Adipocyte (in vitro differentiated cells): ENCODE measurements around the gene KRTAP10-1.
"Not testable (repeated sequence)": the region's sequence is repeated elsewhere in the genome, so short reads cannot be mapped to it uniquely, and the experiment has no call there.

Source experiments
- DNase-seq: peaks from one replicate; pipeline ENCODE4 v3.0.0-alpha.2; 2015; ENCODE audit warnings: low read depth
- H3K27me3 ChIP-seq: replicated peaks from 2 replicates; pipeline ENCODE4 v1.7.0; 2013; ENCODE audit warnings: mild to moderate bottlenecking, low read length, moderate library complexity; ENCODE audit not compliant: control insufficient read depth, insufficient read depth
- H3K36me3 ChIP-seq: 2 replicates; pipeline ENCODE4 v1.7.0; 2013; ENCODE audit warnings: low read length, mild to moderate bottlenecking, moderate library complexity; ENCODE audit not compliant: control insufficient read depth, insufficient read depth, severe bottlenecking
- H3K4me1 ChIP-seq: 2 replicates; pipeline ENCODE4 v1.7.0; 2013; ENCODE audit warnings: mild to moderate bottlenecking, low read length, moderate library complexity; ENCODE audit not compliant: control insufficient read depth, insufficient read depth
- H3K4me3 ChIP-seq: 2 replicates; pipeline ENCODE4 v1.7.0; 2013; ENCODE audit warnings: mild to moderate bottlenecking, low read length, moderate library complexity
- H3K9ac ChIP-seq: 2 replicates; pipeline ENCODE4 v1.7.0; 2013; ENCODE audit warnings: mild to moderate bottlenecking, low read length, moderate library complexity
- H3K9me3 ChIP-seq: 2 replicates; pipeline ENCODE4 v1.7.0; 2013; ENCODE audit warnings: mild to moderate bottlenecking, low read length, moderate library complexity; ENCODE audit not compliant: control insufficient read depth

The KRTAP10-1 gene, protein sequence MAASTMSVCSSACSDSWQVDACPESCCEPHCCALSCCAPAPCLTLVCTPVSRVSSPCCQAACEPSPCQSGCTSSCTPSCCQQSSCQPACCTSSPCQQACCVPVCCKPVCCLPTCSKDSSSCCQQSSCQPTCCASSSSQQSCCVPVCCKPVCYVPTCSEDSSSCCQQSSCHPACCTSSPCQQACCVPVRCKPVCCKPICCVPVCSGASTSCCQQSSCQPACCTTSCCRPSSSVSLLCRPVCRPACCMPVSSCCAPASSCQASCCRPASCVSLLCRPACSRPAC

DNA sequence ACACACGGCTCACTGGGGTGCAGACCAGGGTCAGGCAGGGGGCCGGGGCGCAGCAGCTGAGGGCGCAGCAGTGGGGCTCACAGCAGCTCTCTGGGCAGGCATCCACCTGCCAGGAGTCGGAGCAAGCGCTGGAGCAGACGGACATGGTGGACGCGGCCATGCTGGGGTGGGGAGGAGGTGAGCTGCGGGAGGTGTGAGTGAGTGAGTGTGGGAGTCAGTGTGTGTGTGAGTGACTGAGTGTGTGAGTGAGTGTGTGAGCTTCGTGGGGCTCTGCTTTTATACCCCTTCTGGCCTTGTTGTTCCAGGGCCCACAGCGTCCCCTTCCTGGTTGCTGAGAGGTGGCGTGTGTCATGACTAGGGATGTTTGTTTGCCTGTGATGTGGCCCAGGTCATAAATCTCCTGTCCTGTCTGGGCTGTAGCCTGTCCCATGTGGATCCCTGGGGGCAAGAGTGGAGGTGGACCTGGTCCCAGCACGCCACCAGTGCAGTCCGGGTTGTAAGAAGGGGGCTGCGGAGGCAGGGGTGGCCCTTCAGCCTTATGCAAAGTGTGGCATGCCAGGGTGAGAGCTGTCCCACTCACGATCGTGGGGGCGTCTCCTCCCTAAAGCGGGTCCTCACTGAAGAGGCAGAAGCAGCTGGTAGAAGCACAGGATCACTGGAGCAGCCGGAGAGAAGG, at the start of gene KRTAP10-1:
Gene KRTAP10-1, minus strand, starts transcription at position 205 of the 676 bp plus-strand sequence. Its CDS starts 45 bp downstream, at position 160.
- no peaks in the 10 kb centered on the region for H3K36me3 ChIP-seq
- no peak within 1 kb of the TSS for H3K4me3 ChIP-seq
- no peak for DNase-seq
- no peak within 1 kb of the TSS for H3K9ac ChIP-seq
- peaks cover 20% of the 10 kb centered on the region for H3K9me3 ChIP-seq
- H3K4me1 ChIP-seq: no peaks in the 10 kb centered on the region
- peaks cover 3% of the 10 kb centered on the region for H3K27me3 ChIP-seq

DNA sequence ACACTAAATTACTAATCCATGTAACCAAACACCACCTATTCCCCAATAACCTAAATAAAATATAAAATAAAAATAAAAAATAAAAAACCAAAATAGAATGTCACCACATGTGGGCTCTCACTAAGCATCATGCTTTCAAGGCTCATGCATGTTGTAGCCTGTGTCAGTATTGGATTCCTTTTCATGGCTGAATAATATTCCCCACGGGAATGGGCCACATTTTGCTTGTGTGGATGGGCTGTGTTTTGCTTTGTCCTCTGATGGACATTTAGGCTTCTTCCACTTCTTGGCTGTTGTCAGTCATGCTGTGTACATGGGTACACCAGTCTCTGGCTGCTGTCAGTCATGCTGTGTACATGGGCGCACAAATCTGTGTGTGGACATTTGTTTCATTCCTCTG, 49.1 kb upstream of the KRTAP10-1 start:
- no peak for DNase-seq
- Histone ChIP-seq H3K4me3 (no peak overlapping the region), H3K9me3 (peaks cover 8% of the 10 kb centered on the region), H3K9ac (no peak overlapping the region), H3K4me1 (peaks cover 4% of the 10 kb centered on the region), H3K36me3 (no peaks in the 10 kb centered on the region), H3K27me3 (peaks cover 18% of the 10 kb centered on the region)

DNA sequence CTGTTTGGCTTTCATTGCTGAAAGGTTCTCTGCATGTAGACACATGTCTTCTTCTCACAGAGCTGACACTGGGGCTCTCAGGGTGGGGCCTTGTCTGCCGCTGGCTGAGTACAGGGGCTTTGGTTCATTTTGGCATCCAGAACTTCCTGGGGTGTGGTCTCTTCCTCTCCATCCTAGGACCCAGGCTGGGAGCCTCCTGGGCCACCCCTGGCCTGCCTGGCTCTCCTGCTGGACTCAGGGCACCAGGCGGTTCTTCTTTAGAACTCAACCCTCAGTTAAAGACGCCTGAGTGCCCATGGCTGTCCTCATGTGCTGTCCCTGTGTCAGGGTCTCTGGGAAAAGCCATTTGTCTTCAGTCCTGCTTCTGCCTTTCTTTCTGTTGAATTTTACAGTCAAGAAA, 45.9 kb upstream of the KRTAP10-1 start:
- Histone ChIP-seq H3K36me3 (no peaks in the 10 kb centered on the region), H3K27me3 (no peaks in the 10 kb centered on the region)
- no peak for DNase-seq

DNA sequence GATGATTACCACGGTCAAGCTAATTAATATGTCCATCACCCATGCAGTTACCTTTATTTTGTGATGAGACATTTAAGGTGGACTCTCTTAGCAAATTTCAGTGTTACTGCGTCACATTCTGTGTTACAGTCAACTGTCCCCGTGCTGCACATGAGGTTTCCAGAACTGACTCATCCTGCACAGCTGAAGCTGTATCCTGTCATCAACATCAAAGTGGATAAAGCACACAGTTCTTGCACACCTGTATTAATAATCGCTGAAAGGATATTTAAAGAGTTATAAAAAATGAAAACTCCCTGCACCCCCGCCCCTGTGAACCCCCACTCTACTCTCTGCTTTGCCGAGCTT, 43.8 kb upstream of the KRTAP10-1 start:
- H3K4me3 ChIP-seq: no peak overlapping the region

More for the DNA sequence above, 45.9 kb upstream of the KRTAP10-1 start:
- Histone ChIP-seq H3K9me3 (peaks cover 22% of the 10 kb centered on the region), H3K9ac (no peak overlapping the region), H3K4me3 (no peak overlapping the region), H3K4me1 (no peaks in the 10 kb centered on the region)

DNA sequence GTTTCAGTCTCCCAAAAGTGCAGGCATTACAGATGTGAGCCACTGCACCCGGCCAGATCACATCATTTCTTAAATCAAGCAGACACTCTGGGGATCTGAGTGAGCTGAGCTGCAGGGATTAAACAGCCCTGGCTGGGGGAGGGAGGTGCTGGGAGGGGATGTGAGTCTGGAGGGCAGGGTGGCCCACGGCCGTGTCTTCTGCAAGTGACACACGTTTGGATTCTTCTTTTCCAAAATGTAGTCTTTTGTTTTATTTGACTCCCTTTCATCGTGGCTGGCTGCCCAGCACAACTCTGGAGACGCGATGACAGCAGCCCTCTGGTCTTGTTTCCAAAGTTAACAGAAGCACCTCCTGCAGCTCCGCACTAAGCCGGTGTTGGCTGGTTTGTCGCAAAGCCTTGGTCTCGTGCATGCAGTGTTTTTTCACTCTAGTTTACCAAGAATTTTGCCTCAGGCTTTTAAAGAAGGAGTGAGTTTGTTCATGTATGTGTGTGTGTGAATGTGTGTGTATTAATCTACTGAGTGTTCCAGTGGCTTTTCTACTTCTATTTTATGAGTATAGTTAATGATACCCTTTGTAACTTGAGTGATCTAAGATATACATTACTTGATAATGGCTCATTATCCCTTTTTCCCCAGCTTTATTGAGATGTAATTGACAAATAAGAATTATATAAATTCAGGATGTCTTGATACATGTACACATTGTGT, 43.2 kb upstream of the KRTAP10-1 start:
- no peaks in the 10 kb centered on the region for H3K27me3 ChIP-seq
- no peak for DNase-seq
- H3K4me3 ChIP-seq: no peak overlapping the region
- peaks cover 25% of the 10 kb centered on the region for H3K9me3 ChIP-seq
- no peaks in the 10 kb centered on the region for H3K4me1 ChIP-seq
- no peak overlapping the region for H3K9ac ChIP-seq
- no peaks in the 10 kb centered on the region for H3K36me3 ChIP-seq

More for the DNA sequence above, 43.8 kb upstream of the KRTAP10-1 start:
- H3K27me3 ChIP-seq: no peaks in the 10 kb centered on the region
- H3K4me1 ChIP-seq: no peaks in the 10 kb centered on the region
- no peak overlapping the region for H3K9ac ChIP-seq
- H3K36me3 ChIP-seq: no peaks in the 10 kb centered on the region
- peaks cover 25% of the 10 kb centered on the region for H3K9me3 ChIP-seq
- no peak for DNase-seq

DNA sequence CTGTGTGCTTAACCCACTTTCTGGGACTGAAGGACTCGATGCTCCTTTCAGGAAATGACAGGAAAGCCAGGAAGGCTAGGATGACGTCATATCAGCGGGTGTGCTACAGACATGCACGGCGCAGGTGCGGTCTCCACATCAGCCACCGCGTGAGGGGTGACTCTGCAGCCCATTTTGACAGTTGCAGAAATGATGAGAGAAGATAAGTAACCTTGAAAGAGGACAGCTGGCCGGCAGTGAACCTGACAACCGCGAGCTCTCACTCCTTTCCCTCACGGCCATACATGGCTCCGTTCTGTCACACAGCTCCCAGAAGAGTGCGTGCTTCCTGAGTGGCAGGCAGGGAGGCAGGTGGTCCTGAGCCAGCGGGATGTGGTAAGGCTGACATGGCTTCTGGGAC, 42.1 kb upstream of the KRTAP10-1 start:
- Histone ChIP-seq H3K9ac (no peak overlapping the region), H3K9me3 (peaks cover 30% of the 10 kb centered on the region), H3K4me1 (no peaks in the 10 kb centered on the region), H3K36me3 (no peaks in the 10 kb centered on the region), H3K4me3 (no peak overlapping the region), H3K27me3 (no peaks in the 10 kb centered on the region)
- DNase-seq: no peak

DNA sequence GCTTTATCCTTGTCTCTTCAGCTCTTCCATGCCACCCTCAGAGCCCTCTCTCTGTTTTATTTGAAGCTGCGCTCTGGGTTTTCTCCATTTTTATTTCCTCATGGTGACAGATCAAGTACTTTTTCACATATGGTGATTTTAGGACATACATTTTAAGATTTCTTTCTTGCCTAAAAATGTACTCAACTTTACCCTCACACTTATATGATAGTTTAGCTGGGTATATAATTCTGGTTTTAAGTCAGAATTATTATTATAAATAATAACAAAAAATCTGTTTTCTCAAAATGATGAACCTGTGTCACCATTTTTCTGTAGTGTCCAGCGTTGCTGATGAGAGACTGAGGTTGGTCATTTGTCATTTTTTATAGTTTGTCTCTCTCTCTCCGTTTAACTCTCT, 41.2 kb upstream of the KRTAP10-1 start:
- H3K4me3 ChIP-seq: no peak overlapping the region
- peaks cover 38% of the 10 kb centered on the region for H3K9me3 ChIP-seq
- no peak overlapping the region for H3K9ac ChIP-seq
- H3K27me3 ChIP-seq: no peaks in the 10 kb centered on the region
- no peak for DNase-seq
- no peaks in the 10 kb centered on the region for H3K36me3 ChIP-seq
- no peaks in the 10 kb centered on the region for H3K4me1 ChIP-seq

DNA sequence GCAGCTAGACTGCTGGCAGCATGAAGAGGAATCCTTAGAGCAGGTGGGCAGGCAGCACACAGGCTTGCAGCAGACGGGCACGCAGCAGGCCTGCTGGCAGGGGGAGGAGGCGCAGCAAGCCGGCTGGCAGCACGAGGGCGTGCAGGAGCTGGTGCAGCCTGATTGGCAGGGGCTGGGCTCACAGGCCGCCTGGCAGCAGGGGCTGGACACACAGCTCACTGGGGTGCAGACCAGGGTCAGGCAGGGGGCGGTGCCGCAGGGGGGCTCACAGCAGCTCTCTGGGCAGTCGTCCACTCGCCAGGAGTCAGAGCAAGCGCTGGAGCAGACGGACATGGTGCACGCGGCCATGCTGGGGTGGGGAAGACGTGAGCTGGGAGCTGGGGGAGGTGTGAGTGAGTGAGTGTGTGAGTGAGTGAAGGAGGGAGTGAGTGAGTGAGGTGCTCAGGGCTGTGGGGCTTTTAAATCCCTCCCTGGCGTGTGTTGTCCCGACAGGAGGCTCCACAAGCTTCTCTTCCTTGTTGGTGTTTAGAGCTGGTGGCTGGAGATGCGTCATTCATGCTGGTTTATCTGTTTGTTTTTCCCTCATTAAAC, 40.3 kb upstream of the KRTAP10-1 start, which contains the start of gene KRTAP10-5:
Gene KRTAP10-5, minus strand, starts transcription at position 374 of the 591 bp plus-strand sequence. Its CDS starts 26 bp downstream, at position 348.
- H3K4me1 ChIP-seq, H3K4me3 ChIP-seq, H3K36me3 ChIP-seq, DNase-seq, H3K27me3 ChIP-seq, H3K9ac ChIP-seq: not testable (repeated sequence)
- peaks cover 40% of the 10 kb centered on the region for H3K9me3 ChIP-seq

DNA sequence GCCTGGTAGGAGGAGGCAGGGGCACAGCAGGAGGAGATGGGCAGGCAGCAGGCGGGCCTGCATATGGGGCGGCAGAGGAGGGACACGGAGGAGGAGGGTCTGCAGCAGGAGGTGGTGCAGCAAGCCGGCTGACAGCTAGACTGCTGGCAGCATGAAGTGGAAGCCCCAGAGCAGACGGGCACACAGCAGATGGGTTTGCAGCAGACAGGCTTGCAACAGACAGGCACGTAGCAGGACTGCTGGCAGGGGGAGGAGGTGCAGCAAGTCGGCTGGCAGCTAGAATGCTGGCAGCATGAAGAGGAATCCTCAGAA, 39.8 kb upstream of the KRTAP10-1 start:
- Histone ChIP-seq H3K36me3 (no peaks in the 10 kb centered on the region), H3K27me3 (no peaks in the 10 kb centered on the region), H3K4me1 (no peaks in the 10 kb centered on the region), H3K9ac (no peak overlapping the region), H3K4me3 (no peak overlapping the region), H3K9me3 (peaks cover 37% of the 10 kb centered on the region)
- DNase-seq: no peak

DNA sequence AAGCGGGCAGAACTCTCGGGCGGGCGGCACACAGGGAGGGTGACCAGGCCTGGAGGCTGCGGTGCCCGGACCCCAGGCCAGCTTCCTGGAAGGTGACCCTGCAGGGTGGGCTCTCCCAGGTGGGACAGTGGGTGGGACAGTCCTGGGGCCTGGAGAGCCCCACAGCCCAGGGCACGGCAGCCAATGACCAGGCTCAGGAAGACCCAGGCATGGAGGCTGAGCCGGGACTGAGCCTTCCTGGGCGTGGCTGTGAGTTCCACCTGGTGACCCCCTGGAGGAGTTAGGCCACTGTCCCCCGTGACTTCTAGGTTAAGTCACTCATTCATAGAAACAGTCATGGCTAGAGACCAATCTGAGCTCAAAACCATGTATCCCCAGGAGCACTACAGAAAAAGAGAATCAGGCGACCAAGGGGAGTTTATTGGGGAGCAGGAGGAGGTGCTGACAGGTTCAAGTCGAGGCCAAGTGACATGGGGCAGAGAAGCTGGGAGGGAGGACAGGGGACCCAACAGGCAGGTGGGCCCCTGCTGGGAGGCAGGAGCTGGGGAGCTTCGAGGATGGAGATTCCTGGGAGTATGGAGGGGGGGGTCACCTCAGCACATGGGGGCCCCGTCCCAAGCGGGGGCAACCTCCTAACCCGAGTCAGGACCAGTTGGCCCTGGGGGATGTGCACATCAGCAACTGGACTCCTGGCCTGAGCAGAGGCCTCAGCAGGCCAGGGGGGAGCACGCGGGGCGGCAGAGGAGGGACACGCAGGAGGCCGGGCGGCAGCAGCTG, 39.2 kb upstream of the KRTAP10-1 start:
- peaks cover 37% of the 10 kb centered on the region for H3K9me3 ChIP-seq
- H3K9ac ChIP-seq: no peak overlapping the region
- no peak overlapping the region for H3K4me3 ChIP-seq
- H3K36me3 ChIP-seq: no peaks in the 10 kb centered on the region
- H3K27me3 ChIP-seq: no peaks in the 10 kb centered on the region
- no peaks in the 10 kb centered on the region for H3K4me1 ChIP-seq
- DNase-seq: no peak
